HG03520 (cell line): Measurements from ENCODE around the gene CDC27.
"Not testable (repeated sequence)": the region's sequence is repeated elsewhere in the genome, so short reads cannot be mapped to it uniquely, and the experiment has no call there.

Experiments used
- ATAC-seq: cut with Tn5 transposase; IDR thresholded peaks from one replicate; pipeline ENCODE4 v1.9.1; 2021; ENCODE audit warnings: mild to moderate bottlenecking, moderate library complexity; ENCODE audit not compliant: unreplicated experiment

CDC27 gene

GRCh38 chr17:47145351-47145750 is 43.7 kb downstream of the CDC27 start:
- no peak for ATAC-seq

GRCh38 chr17:47135235-47135634 is 53.9 kb downstream of the CDC27 start:
- no peak for ATAC-seq

- not testable (repeated sequence) for ATAC-seq
These were observed 54.7 kb downstream of the CDC27 start for GRCh38 chr17:47134354-47134753.

- no peak for ATAC-seq
These were observed 57.3 kb downstream of the CDC27 start for GRCh38 chr17:47131761-47132160.

- not testable (repeated sequence) for ATAC-seq
These were observed 62.3 kb downstream of the CDC27 start for GRCh38 chr17:47126835-47127234.

GRCh38 chr17:47123262-47123661 is 65.8 kb downstream of the CDC27 start:
- ATAC-seq: not testable (repeated sequence)

GRCh38 chr17:47120521-47121095 is 68.5 kb downstream of the CDC27 start:
- no peak for ATAC-seq

- ATAC-seq: no peak
These were observed 69.2 kb downstream of the CDC27 start for GRCh38 chr17:47119746-47120520.

GRCh38 chr17:47117386-47117785 is 71.7 kb downstream of the CDC27 start:
- no peak for ATAC-seq

- ATAC-seq: no peak
These were observed 83.0 kb downstream of the CDC27 start for GRCh38 chr17:47106130-47106529.

GRCh38 chr17:47105246-47105645 is 83.8 kb downstream of the CDC27 start:
- not testable (repeated sequence) for ATAC-seq

GRCh38 chr17:47102914-47103313 is 86.2 kb downstream of the CDC27 start:
- ATAC-seq: no peak

- ATAC-seq: peak; percentile 95
These were observed 88.9 kb downstream of the CDC27 start for GRCh38 chr17:47099987-47100711.

- peak; percentile 27 for ATAC-seq
These were observed 89.6 kb downstream of the CDC27 start for GRCh38 chr17:47099451-47099986.

GRCh38 chr17:47096343-47096742 is 92.8 kb downstream of the CDC27 start:
- ATAC-seq: no peak

- no peak for ATAC-seq
These were observed 93.8 kb downstream of the CDC27 start for GRCh38 chr17:47095268-47095667.

GRCh38 chr17:47087093-47087492 is 102.0 kb downstream of the CDC27 start:
- no peak for ATAC-seq

- ATAC-seq: no peak
These were observed 103.4 kb downstream of the CDC27 start for GRCh38 chr17:47085736-47086135.

GRCh38 chr17:47078801-47079200 is 110.3 kb downstream of the CDC27 start:
- no peak for ATAC-seq

- no peak for ATAC-seq
These were observed 111.5 kb downstream of the CDC27 start for GRCh38 chr17:47077576-47077975.

- no peak for ATAC-seq
These were observed 112.9 kb downstream of the CDC27 start for GRCh38 chr17:47076171-47076570.

GRCh38 chr17:47074361-47074760 is 114.7 kb downstream of the CDC27 start:
- ATAC-seq: not testable (repeated sequence)
